Astrocyte (in vitro differentiated cells and primary cell): ENCODE results near the gene EPN2.

Experiments used
- EZH2 ChIP-seq: IDR thresholded peaks from 2 replicates; pipeline ENCODE4 v1.6.1; 2012; ENCODE audit warnings: mild to moderate bottlenecking, low read length, inconsistent platforms; ENCODE audit not compliant: insufficient read depth
- TF ChIP-seq, protein P1 (sequence below): IDR thresholded peaks from 2 replicates; pipeline ENCODE4 v1.5.1; 2011; ENCODE audit warnings: low read depth, mild to moderate bottlenecking, inconsistent platforms, low read length, moderate library complexity; ENCODE audit not compliant: insufficient read depth

DNA sequence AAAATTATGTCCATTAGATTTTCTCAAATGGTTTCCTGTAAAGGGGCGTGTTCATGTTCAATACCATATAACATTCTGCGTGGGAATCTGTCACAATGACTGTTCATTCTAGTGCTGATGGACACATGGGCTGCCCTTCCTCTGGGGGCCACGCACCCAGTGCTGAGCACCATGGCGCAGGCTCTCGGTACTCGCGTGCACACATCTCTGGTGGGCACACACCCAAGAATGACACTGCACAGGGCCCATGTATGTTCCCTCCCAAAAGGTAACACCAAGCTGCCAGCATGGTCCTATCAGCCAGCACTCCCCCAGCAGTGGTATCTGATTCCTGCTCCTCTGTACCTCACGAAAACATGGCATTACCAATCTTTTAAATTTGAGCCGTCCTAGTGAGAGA lies 111.6 kb downstream of the EPN2 start:
- TF ChIP-seq, protein P1, sequence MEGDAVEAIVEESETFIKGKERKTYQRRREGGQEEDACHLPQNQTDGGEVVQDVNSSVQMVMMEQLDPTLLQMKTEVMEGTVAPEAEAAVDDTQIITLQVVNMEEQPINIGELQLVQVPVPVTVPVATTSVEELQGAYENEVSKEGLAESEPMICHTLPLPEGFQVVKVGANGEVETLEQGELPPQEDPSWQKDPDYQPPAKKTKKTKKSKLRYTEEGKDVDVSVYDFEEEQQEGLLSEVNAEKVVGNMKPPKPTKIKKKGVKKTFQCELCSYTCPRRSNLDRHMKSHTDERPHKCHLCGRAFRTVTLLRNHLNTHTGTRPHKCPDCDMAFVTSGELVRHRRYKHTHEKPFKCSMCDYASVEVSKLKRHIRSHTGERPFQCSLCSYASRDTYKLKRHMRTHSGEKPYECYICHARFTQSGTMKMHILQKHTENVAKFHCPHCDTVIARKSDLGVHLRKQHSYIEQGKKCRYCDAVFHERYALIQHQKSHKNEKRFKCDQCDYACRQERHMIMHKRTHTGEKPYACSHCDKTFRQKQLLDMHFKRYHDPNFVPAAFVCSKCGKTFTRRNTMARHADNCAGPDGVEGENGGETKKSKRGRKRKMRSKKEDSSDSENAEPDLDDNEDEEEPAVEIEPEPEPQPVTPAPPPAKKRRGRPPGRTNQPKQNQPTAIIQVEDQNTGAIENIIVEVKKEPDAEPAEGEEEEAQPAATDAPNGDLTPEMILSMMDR = no peak
- TF ChIP-seq EZH2 = no peak
